ENCODE results near the gene FAF2. TPM values are rescaled to one million over a fixed set of nuclear protein-coding genes. Genes with fewer than 3 reads are reported as not detected.
A peak's percentile ranks its signal among the peaks of the same experiment; 100 is the strongest.

FAF2 gene
- polyA plus RNA-seq, 2 of the 4 experiments (the other 2 are of a cell fraction): 42.4 to 90.3 TPM

DNA sequence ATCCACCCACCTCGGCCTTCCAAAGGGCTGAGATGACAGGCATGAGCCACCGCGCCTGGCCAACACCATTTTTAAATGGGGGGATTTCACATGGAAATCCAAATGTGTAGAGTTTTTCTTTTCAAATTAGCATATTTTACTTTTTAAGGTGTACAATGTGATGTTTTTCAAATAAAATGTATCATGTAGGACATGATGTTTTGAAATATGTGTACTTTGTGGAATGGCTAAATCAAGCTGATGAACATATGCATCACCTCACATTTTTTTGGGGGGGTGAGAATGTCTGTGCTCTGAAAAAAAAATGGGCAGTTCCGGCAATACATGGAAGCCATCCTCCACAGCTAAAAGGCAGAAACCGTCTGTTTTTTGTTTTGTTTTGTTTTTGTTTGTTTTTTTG is 3.4 kb upstream of the FAF2 start:
- no peak for DNase-seq (ENCODE audit: low read depth in 1 of 2, low spot score in 1 of 2)
- no peaks in the 10 kb centered on the region for H3K9me3 ChIP-seq
- H3K4me1 ChIP-seq: peaks cover 13% of the 10 kb centered on the region
- no peak overlapping the region for H3K4me2 ChIP-seq
- ATAC-seq: no peak
- no peak overlapping the region for H3K27ac ChIP-seq
- no peak overlapping the region for H3K4me3 ChIP-seq
- no peak for FAIRE-seq
- 80% methylated on average over 5 of the region's 5 CpGs for WGBS (ENCODE audit: missing lambda C conversion rate)
- ChIA-PET CTCF (no interaction called here), POLR2A (no interaction called here)
- TF ChIP-seq RAD21 (conservative IDR thresholded peaks at IDR 0.05 in 1 of 2, IDR thresholded peaks at IDR 0.05 in 1 of 2) (no peak), CHD4 (IDR thresholded peaks at IDR 0.05; ENCODE audit: borderline replicate concordance) (no peak), EHF (CRISPR knock-in tag; IDR thresholded peaks at IDR 0.05) (no peak), SMC3 (IDR thresholded peaks at IDR 0.05) (no peak), EP300 (IDR thresholded peaks at IDR 0.05) (no peak), JUN (IDR thresholded peaks at IDR 0.05) (no peak), EHMT2 (IDR thresholded peaks at IDR 0.05; ENCODE audit: low read depth) (no peak), ZNF302 (CRISPR knock-in tag; IDR thresholded peaks at IDR 0.05) (no peak), SREBF2 (IDR thresholded peaks at IDR 0.05) (no peak), FOXS1 (CRISPR knock-in tag; IDR thresholded peaks at IDR 0.05) (no peak), FOSB (CRISPR knock-in tag; IDR thresholded peaks at IDR 0.05) (no peak), CBX8 (IDR thresholded peaks at IDR 0.05) (no peak), NPAS2 (CRISPR knock-in tag; IDR thresholded peaks at IDR 0.05; ENCODE audit: borderline replicate concordance) (no peak), HOXA7 (CRISPR knock-in tag; IDR thresholded peaks at IDR 0.05) (no peak)
- TF ChIP-seq, protein P1, sequence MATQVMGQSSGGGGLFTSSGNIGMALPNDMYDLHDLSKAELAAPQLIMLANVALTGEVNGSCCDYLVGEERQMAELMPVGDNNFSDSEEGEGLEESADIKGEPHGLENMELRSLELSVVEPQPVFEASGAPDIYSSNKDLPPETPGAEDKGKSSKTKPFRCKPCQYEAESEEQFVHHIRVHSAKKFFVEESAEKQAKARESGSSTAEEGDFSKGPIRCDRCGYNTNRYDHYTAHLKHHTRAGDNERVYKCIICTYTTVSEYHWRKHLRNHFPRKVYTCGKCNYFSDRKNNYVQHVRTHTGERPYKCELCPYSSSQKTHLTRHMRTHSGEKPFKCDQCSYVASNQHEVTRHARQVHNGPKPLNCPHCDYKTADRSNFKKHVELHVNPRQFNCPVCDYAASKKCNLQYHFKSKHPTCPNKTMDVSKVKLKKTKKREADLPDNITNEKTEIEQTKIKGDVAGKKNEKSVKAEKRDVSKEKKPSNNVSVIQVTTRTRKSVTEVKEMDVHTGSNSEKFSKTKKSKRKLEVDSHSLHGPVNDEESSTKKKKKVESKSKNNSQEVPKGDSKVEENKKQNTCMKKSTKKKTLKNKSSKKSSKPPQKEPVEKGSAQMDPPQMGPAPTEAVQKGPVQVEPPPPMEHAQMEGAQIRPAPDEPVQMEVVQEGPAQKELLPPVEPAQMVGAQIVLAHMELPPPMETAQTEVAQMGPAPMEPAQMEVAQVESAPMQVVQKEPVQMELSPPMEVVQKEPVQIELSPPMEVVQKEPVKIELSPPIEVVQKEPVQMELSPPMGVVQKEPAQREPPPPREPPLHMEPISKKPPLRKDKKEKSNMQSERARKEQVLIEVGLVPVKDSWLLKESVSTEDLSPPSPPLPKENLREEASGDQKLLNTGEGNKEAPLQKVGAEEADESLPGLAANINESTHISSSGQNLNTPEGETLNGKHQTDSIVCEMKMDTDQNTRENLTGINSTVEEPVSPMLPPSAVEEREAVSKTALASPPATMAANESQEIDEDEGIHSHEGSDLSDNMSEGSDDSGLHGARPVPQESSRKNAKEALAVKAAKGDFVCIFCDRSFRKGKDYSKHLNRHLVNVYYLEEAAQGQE (IDR thresholded peaks at IDR 0.05): no peak
- TF ChIP-seq, protein P2, sequence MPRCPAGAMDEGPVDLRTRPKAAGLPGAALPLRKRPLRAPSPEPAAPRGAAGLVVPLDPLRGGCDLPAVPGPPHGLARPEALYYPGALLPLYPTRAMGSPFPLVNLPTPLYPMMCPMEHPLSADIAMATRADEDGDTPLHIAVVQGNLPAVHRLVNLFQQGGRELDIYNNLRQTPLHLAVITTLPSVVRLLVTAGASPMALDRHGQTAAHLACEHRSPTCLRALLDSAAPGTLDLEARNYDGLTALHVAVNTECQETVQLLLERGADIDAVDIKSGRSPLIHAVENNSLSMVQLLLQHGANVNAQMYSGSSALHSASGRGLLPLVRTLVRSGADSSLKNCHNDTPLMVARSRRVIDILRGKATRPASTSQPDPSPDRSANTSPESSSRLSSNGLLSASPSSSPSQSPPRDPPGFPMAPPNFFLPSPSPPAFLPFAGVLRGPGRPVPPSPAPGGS (IDR thresholded peaks at IDR 0.05): no peak
- TF ChIP-seq, protein P3, sequence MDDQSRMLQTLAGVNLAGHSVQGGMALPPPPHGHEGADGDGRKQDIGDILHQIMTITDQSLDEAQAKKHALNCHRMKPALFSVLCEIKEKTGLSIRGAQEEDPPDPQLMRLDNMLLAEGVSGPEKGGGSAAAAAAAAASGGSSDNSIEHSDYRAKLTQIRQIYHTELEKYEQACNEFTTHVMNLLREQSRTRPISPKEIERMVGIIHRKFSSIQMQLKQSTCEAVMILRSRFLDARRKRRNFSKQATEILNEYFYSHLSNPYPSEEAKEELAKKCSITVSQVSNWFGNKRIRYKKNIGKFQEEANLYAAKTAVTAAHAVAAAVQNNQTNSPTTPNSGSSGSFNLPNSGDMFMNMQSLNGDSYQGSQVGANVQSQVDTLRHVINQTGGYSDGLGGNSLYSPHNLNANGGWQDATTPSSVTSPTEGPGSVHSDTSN (IDR thresholded peaks at IDR 0.05): no peak
- TF ChIP-seq, protein P4, sequence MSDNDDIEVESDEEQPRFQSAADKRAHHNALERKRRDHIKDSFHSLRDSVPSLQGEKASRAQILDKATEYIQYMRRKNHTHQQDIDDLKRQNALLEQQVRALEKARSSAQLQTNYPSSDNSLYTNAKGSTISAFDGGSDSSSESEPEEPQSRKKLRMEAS (IDR thresholded peaks at IDR 0.05): no peak
- TF ChIP-seq, protein P5, sequence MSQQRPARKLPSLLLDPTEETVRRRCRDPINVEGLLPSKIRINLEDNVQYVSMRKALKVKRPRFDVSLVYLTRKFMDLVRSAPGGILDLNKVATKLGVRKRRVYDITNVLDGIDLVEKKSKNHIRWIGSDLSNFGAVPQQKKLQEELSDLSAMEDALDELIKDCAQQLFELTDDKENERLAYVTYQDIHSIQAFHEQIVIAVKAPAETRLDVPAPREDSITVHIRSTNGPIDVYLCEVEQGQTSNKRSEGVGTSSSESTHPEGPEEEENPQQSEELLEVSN (IDR thresholded peaks at IDR 0.05; ENCODE audit: borderline replicate concordance, low read depth): no peak

DNA sequence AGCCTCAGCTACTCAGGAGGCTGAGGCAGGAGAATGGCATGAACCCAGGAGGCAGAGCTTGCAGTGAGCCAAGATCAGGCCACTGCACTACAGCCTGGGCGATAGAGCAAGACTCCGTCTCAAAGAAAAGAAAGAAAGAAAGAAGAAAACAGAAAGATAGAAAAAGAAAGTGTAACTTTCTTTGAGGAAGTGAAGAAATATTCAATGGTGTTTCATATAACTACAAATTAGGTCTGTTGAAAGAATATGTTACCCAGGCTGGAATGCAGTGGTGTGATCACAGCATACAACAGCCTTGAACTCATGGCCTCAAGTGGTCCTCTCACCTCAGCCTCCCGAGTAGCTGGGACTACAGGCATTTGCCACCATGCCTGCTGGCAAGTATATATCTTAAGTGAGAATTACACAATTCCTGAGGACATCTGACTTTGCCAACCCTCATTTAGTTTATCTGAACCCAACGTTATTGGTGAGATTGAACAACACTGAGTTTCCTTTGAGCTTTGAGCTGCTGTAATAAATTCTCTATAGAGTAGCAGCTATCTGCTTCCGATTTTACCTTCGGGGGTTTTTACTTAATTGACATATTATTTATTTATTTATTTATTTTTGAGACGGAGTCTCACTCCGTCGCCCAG is 2.0 kb upstream of the FAF2 start:
- Histone ChIP-seq H3K4me2 (peak overlapping the region; percentile 98; the same call in 1 of the 3 replicates), H3K9me3 (no peaks in the 10 kb centered on the region), H3K4me1 (peaks cover 17% of the 10 kb centered on the region), H3K4me3 (no peak overlapping the region), H3K27ac (no peak overlapping the region; a peak in 1 of 6 replicates)
- TF ChIP-seq ZNF302 (CRISPR knock-in tag; IDR thresholded peaks at IDR 0.05): no peak
- TF ChIP-seq HOXB13 (CRISPR knock-in tag; IDR thresholded peaks at IDR 0.05; ENCODE audit: low read depth): no peak
- no peak for TF ChIP-seq EHF (CRISPR knock-in tag; IDR thresholded peaks at IDR 0.05)
- no peak for TF ChIP-seq MYC (IDR thresholded peaks at IDR 0.05; ENCODE audit: borderline replicate concordance, low read length)
- TF ChIP-seq HDAC2 (IDR thresholded peaks at IDR 0.05): no peak
- CTCF ChIA-PET: interaction anchor here (3.0 kb wide), 1 partner anchor 25 kb away, joined by 9 read pairs; no protein-coding TSS in a partner anchor
- WGBS (ENCODE audit: missing lambda C conversion rate): 89% methylated on average over 9 of the region's 9 CpGs
- POLR2A ChIA-PET: no interaction called here
- FAIRE-seq (no peak), DNase-seq (ENCODE audit: low read depth in 1 of 2, low spot score in 1 of 2) (no peak), ATAC-seq (no peak)
